NCI-H82 (cell line): Measurements from ENCODE around the gene FAM9A.
A peak's percentile ranks its signal among the peaks of the same experiment; 100 is the strongest.

Source experiments
- DNase-seq: peaks from one replicate; lab custom pipeline; 2025; lab: John Stamatoyannopoulos, UW

Gene FAM9A

GRCh38 chrX:8801041-8801599, at the start of gene FAM9A:
FAM9A (minus strand) TSS chrX:8801383; CDS start chrX:8800171, 1,212 bp downstream.
- no peak for DNase-seq

GRCh38 chrX:8850478-8850877, 49.3 kb upstream of the FAM9A start:
- no peak for DNase-seq

- DNase-seq, result peak; percentile 6
Measured at GRCh38 chrX:8849945-8850344, 48.8 kb upstream of the FAM9A start.

- DNase-seq, result no peak
Measured at GRCh38 chrX:8849458-8849857, 48.3 kb upstream of the FAM9A start.

- DNase-seq, result no peak
Measured at GRCh38 chrX:8848911-8849310, 47.7 kb upstream of the FAM9A start.

GRCh38 chrX:8848441-8848840, 47.3 kb upstream of the FAM9A start:
- DNase-seq, result no peak

- no peak for DNase-seq
Measured at GRCh38 chrX:8847360-8847759, 46.2 kb upstream of the FAM9A start.

- no peak for DNase-seq
Measured at GRCh38 chrX:8846266-8846665, 45.1 kb upstream of the FAM9A start.

GRCh38 chrX:8845469-8845868, 44.3 kb upstream of the FAM9A start:
- no peak for DNase-seq

GRCh38 chrX:8845060-8845459, 43.9 kb upstream of the FAM9A start:
- no peak for DNase-seq

GRCh38 chrX:8844157-8844556, 43.0 kb upstream of the FAM9A start:
- no peak for DNase-seq

- peak; percentile 30 for DNase-seq
Measured at GRCh38 chrX:8841911-8842310, 40.7 kb upstream of the FAM9A start.

GRCh38 chrX:8834392-8834791, 33.2 kb upstream of the FAM9A start:
- no peak for DNase-seq

- DNase-seq, result no peak
Measured at GRCh38 chrX:8832582-8833378, 31.6 kb upstream of the FAM9A start.

- DNase-seq, result no peak
Measured at GRCh38 chrX:8823698-8824097, 22.5 kb upstream of the FAM9A start.

- DNase-seq, result no peak
Measured at GRCh38 chrX:8822002-8822401, 20.8 kb upstream of the FAM9A start.

GRCh38 chrX:8820910-8821527, 19.8 kb upstream of the FAM9A start:
- peak; percentile 2 for DNase-seq

GRCh38 chrX:8815460-8816065, 14.4 kb upstream of the FAM9A start:
- peak; percentile 83 for DNase-seq

GRCh38 chrX:8813036-8813435, 11.9 kb upstream of the FAM9A start:
- no peak for DNase-seq

- DNase-seq, result no peak
Measured at GRCh38 chrX:8811611-8812010, 10.4 kb upstream of the FAM9A start.

GRCh38 chrX:8808661-8809060, 7.5 kb upstream of the FAM9A start:
- DNase-seq, result no peak

GRCh38 chrX:8805974-8806373, 4.8 kb upstream of the FAM9A start:
- DNase-seq, result no peak

GRCh38 chrX:8805046-8805445, 3.9 kb upstream of the FAM9A start:
- no peak for DNase-seq
